NT2/D1 (cell line): ENCODE measurements around the gene NOCT.

Source experiments
- SUZ12 ChIP-seq: IDR thresholded peaks from 2 replicates; pipeline ENCODE4 v1.6.1; 2011; ENCODE audit not compliant: insufficient read length, insufficient read depth; ENCODE audit errors: extremely low read depth
- YY1 ChIP-seq: IDR thresholded peaks from 2 replicates; pipeline ENCODE4 v1.6.1; 2011; ENCODE audit not compliant: insufficient read length, insufficient read depth
- ZNF274 ChIP-seq: IDR thresholded peaks from 2 replicates; pipeline ENCODE4 v1.6.1; 2011; ENCODE audit warnings: mild to moderate bottlenecking, low read depth, low read length

GRCh38 chr4:138972956-138973801, 42.4 kb upstream of the NOCT start:
- TF ChIP-seq SUZ12: no peak
- TF ChIP-seq ZNF274: no peak
- TF ChIP-seq YY1: no peak
